ENCODE measurements around the gene ATP8A2.

DNA sequence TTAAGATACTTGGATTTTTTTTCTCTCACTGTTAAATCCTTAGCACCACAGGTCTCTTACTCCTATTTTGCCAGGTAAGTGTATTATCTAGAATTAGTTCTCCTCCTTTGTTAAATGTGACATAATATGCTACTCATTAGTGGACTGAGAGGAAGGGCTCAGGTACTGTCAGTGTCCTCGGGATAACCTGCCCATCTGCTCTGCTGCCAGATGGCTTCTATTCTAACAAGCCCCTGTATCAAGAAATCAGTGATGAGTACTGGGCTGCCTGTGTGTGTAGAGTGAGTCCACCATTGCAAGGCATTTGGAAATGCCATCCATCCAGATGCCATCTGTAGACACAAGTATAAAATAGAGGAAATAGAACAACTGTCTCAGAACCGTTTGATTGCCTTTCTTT lies 209.6 kb downstream of the ATP8A2 start:
- TF ChIP-seq, protein P1, sequence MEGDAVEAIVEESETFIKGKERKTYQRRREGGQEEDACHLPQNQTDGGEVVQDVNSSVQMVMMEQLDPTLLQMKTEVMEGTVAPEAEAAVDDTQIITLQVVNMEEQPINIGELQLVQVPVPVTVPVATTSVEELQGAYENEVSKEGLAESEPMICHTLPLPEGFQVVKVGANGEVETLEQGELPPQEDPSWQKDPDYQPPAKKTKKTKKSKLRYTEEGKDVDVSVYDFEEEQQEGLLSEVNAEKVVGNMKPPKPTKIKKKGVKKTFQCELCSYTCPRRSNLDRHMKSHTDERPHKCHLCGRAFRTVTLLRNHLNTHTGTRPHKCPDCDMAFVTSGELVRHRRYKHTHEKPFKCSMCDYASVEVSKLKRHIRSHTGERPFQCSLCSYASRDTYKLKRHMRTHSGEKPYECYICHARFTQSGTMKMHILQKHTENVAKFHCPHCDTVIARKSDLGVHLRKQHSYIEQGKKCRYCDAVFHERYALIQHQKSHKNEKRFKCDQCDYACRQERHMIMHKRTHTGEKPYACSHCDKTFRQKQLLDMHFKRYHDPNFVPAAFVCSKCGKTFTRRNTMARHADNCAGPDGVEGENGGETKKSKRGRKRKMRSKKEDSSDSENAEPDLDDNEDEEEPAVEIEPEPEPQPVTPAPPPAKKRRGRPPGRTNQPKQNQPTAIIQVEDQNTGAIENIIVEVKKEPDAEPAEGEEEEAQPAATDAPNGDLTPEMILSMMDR (IDR thresholded peaks at IDR 0.05) = no peak
- TF ChIP-seq POLR2A (IDR thresholded peaks at IDR 0.05) = no peak
